Measurements from ENCODE around the gene TIMP3. TPM values are rescaled to one million over a fixed set of nuclear protein-coding genes. Genes with fewer than 3 reads are reported as not detected.

The TIMP3 gene
- total RNA-seq, 1 experiment from 2014 or later = 3.3 TPM

- TF ChIP-seq CDX4 (CRISPR knock-in tag; IDR thresholded peaks at IDR 0.05; ENCODE audit: borderline replicate concordance) = no peak
- TF ChIP-seq ZNF121 (CRISPR knock-in tag; IDR thresholded peaks at IDR 0.05) = no peak
- TF ChIP-seq PRRX2 (CRISPR knock-in tag; IDR thresholded peaks at IDR 0.05) = no peak
- TF ChIP-seq CREM (CRISPR knock-in tag; IDR thresholded peaks at IDR 0.05) = no peak
Measured at GRCh38 chr22:32911503-32911902, 110.0 kb downstream of the TIMP3 start (continued).
